Endothelial cell of umbilical vein (primary cell): Measurements from ENCODE around the gene RPP25L. TPM values are rescaled to one million over a fixed set of nuclear protein-coding genes. Genes with fewer than 3 reads are reported as not detected.

Source experiments
- BruUV-seq: library from RNA; stranded (reverse); fragments of 400-500 nt; replicated peaks from 2 replicates; lab custom pipeline; 2021; lab: Mats Ljungman, UMichigan
- CTCF ChIA-PET: fragments of 300-600, 350-600 bp; sonication (Branson Sonifier 250); formaldehyde crosslinking; loops from one replicate; lab custom pipeline; 2021; ENCODE audit warnings: antibody characterized with exemption, inconsistent platforms; lab: Charles Lee
- POLR2A ChIA-PET: fragments of 300-600, 350-600 bp; sonication (Branson Sonifier 250); formaldehyde crosslinking; loops from one replicate; lab custom pipeline; 2021; ENCODE audit warnings: antibody characterized with exemption, inconsistent platforms; lab: Charles Lee
- DNase-seq: peaks from one replicate; pipeline ENCODE4 v3.0.0-alpha.2; 2011; ENCODE audit warnings: low read depth, low spot score
- FAIRE-seq: peaks from 2 replicates; lab custom pipeline; 2011; peaks lifted over from hg19 to GRCh38; lab: Jason Lieb, UNC
- H2AFZ ChIP-seq: 2 replicates; pipeline ENCODE4 v1.6.0; 2012; ENCODE audit warnings: low read depth, low read length, control low read depth, inconsistent platforms
- H3K27ac ChIP-seq: 2 replicates; pipeline ENCODE4 v1.5.1; 2011; ENCODE audit warnings: low read depth, mild to moderate bottlenecking, control low read depth, low read length, moderate library complexity; ENCODE audit not compliant: insufficient read depth
- H3K27me3 ChIP-seq, 2 experiments: 2 replicates each; pipeline versions ENCODE4 v1.6.0 to v1.6.1; 2011; ENCODE audit warnings: low read length in 2 of 2, mixed read lengths in 1 of 2; ENCODE audit not compliant: control insufficient read depth in 2 of 2, insufficient read depth in 2 of 2
- H3K36me3 ChIP-seq, 2 experiments: 2 replicates in 1 of 2; 3 replicates in 1 of 2; pipeline ENCODE4 v1.5.1; 2011; ENCODE audit warnings: low read length in 2 of 2, mild to moderate bottlenecking in 1 of 2, moderate library complexity in 1 of 2; ENCODE audit not compliant: control insufficient read depth in 2 of 2, insufficient read depth in 2 of 2; ENCODE audit errors: extremely low read depth in 1 of 2
- H3K4me1 ChIP-seq: 3 replicates; pipeline ENCODE4 v1.5.1; 2011; ENCODE audit warnings: mild to moderate bottlenecking, low read length; ENCODE audit not compliant: control insufficient read depth, insufficient read depth; ENCODE audit errors: extremely low read depth
- H3K4me2 ChIP-seq: 2 replicates; pipeline ENCODE4 v1.6.1; 2011; ENCODE audit warnings: low read length, control low read depth, mixed read lengths; ENCODE audit not compliant: insufficient read depth
- H3K4me3 ChIP-seq, 3 experiments: fragments of 200-600 bp in 1 of 3; sonication (generic), shearing (Covaris generic) in 1 of 3; replicated peaks in 1 of 3; 2 replicates each; pipeline ENCODE4 v1.5.1; 2011 to 2016; ENCODE audit warnings: control low read depth in 3 of 3, low read length in 3 of 3, mild to moderate bottlenecking in 2 of 3, inconsistent platforms in 1 of 3, low read depth in 1 of 3, moderate library complexity in 1 of 3; ENCODE audit not compliant: insufficient read depth in 1 of 3
- H3K79me2 ChIP-seq: 2 replicates; pipeline ENCODE4 v1.6.0; 2012; ENCODE audit warnings: low read length, inconsistent platforms; ENCODE audit not compliant: control insufficient read depth, insufficient read depth
- H3K9ac ChIP-seq: replicated peaks from 2 replicates; pipeline ENCODE3; 2011; ENCODE audit warnings: low read length, control low read depth; ENCODE audit not compliant: insufficient read depth; ENCODE audit errors: extremely low read depth
- H3K9me1 ChIP-seq: replicated peaks from 3 replicates; pipeline ENCODE4 v1.6.0; 2011; ENCODE audit warnings: mild to moderate bottlenecking, low read length; ENCODE audit not compliant: control insufficient read depth, insufficient read depth; ENCODE audit errors: extremely low read depth
- H3K9me3 ChIP-seq: replicated peaks from 2 replicates; pipeline ENCODE4 v1.5.1; 2012; ENCODE audit warnings: low read length, inconsistent platforms; ENCODE audit not compliant: control insufficient read depth, insufficient read depth
- H4K20me1 ChIP-seq: replicated peaks from 2 replicates; pipeline ENCODE3; 2011; ENCODE audit warnings: mild to moderate bottlenecking, low read length; ENCODE audit not compliant: control insufficient read depth, insufficient read depth; ENCODE audit errors: extremely low read depth
- CTCF ChIP-seq, 2 donors: IDR thresholded peaks; 1 replicate in 1 of 2; 2 replicates in 1 of 2; pipeline ENCODE4 v1.5.1; 2011; ENCODE audit warnings: low read length in 2 of 2, mild to moderate bottlenecking in 2 of 2, moderate library complexity in 2 of 2, control low read depth in 1 of 2, inconsistent platforms in 1 of 2, low read depth in 1 of 2; ENCODE audit not compliant: insufficient read depth in 1 of 2; ENCODE audit errors: extremely low read depth in 1 of 2
- FOS ChIP-seq: IDR thresholded peaks from 2 replicates; pipeline ENCODE4 v1.6.1; 2011; ENCODE audit warnings: mild to moderate bottlenecking, low read length, moderate library complexity, borderline replicate concordance; ENCODE audit not compliant: insufficient read depth
- GATA2 ChIP-seq: IDR thresholded peaks from 2 replicates; pipeline ENCODE4 v1.7.0; 2011; ENCODE audit warnings: low read depth, mild to moderate bottlenecking, moderate library complexity, mixed read lengths, low read length; ENCODE audit not compliant: insufficient read length, insufficient read depth
- MAX ChIP-seq: IDR thresholded peaks from 2 replicates; pipeline ENCODE4 v1.6.1; 2011; ENCODE audit not compliant: insufficient read depth, insufficient read length
- MYC ChIP-seq: IDR thresholded peaks from one replicate; pipeline ENCODE4 v1.6.1; 2011; ENCODE audit warnings: mild to moderate bottlenecking, low read depth, low read length
- dilution Hi-C: fragments of 300-500 bp; cut with MboI; formaldehyde crosslinking; loops from one replicate; pipeline ENCODE4 v1.15.0; 2019; ENCODE audit warnings: low sequenced_read_pairs; ENCODE audit not compliant: extremely low pct_ligation_motif_present
- intact Hi-C: fragments of 100-400 bp; cut with micrococcal nuclease; formaldehyde crosslinking; loops from one replicate; pipeline ENCODE4 v1.10.0; 2022
- polyA plus RNA-seq, 4 experiments: library from polyadenylated mRNA; depleted of rRNA in 3 of 4; stranded (reverse) in 3 of 4; unstranded in 1 of 4; fragments of >200 nt; gene quantifications; 2 replicates each; pipeline versions ENCODE4 v1.2.1 to v1.2.3, GENCODE V29; 2011 to 2012; ENCODE audit warnings: missing spikeins in 1 of 4
- total RNA-seq: library from RNA; stranded (reverse); gene quantifications from 2 replicates; pipeline ENCODE4 v1.2.3, GENCODE V29; 2021

The RPP25L gene
- total and polyA plus RNA-seq, 2 donors (not counting 3 experiments of a cell fraction or from before 2014, with no cell fraction given), result 15.7 to 41.0 TPM

- H3K4me1 ChIP-seq, result no peaks in the 10 kb centered on the region
- CTCF ChIA-PET, result interaction anchor here (1.1 to 2.4 kb wide), 3 partner anchors 19 to 25 kb away, joined by 3 to 11 read pairs (median 5); no protein-coding TSS in a partner anchor
These were observed 44.9 kb downstream of the RPP25L start for GRCh38 chr9:34566972-34567371.

More at GRCh38 chr9:34566972-34567371, 44.9 kb downstream of the RPP25L start:
- no peak overlapping the region for H2AFZ ChIP-seq
- H3K9me1 ChIP-seq, result no peaks in the 10 kb centered on the region
- intact Hi-C loops, result no loop called here
- H3K4me2 ChIP-seq, result no peak overlapping the region
- peaks cover 2 to 10% of the 10 kb centered on the region in 2 experiments for H3K27me3 ChIP-seq
- TF ChIP-seq FOS (no peak), CTCF (IDR thresholded peaks at IDR 0.05; ENCODE audit: extremely low read depth in 1 of 2, insufficient read depth in 1 of 2, low read depth in 1 of 2, low read length in 2 of 2) (no peak), MYC (no peak), MAX (no peak), GATA2 (no peak)
- no peaks in the 10 kb centered on the region for H3K36me3 ChIP-seq
- no peaks in the 10 kb centered on the region for H4K20me1 ChIP-seq
- no TSS peak for BruUV-seq
- no peak for FAIRE-seq
- no peaks in the 10 kb centered on the region for H3K9me3 ChIP-seq
- POLR2A ChIA-PET, result no interaction called here
- H3K9ac ChIP-seq, result no peak overlapping the region
- H3K27ac ChIP-seq, result no peak overlapping the region
- dilution Hi-C loops, result no loop called here
- H3K4me3 ChIP-seq, result no peak overlapping the region
- no peak for DNase-seq
- H3K79me2 ChIP-seq, result no peaks in the 10 kb centered on the region
